Measurements from ENCODE around the gene TRIO. TPM values are rescaled to one million over a fixed set of nuclear protein-coding genes. Genes with fewer than 3 reads are reported as not detected.
"Not testable (repeated sequence)": the region's sequence is repeated elsewhere in the genome, so short reads cannot be mapped to it uniquely, and the experiment has no call there.

Gene TRIO
- total RNA-seq, 1 donor from 2014 or later = 148 TPM

DNA sequence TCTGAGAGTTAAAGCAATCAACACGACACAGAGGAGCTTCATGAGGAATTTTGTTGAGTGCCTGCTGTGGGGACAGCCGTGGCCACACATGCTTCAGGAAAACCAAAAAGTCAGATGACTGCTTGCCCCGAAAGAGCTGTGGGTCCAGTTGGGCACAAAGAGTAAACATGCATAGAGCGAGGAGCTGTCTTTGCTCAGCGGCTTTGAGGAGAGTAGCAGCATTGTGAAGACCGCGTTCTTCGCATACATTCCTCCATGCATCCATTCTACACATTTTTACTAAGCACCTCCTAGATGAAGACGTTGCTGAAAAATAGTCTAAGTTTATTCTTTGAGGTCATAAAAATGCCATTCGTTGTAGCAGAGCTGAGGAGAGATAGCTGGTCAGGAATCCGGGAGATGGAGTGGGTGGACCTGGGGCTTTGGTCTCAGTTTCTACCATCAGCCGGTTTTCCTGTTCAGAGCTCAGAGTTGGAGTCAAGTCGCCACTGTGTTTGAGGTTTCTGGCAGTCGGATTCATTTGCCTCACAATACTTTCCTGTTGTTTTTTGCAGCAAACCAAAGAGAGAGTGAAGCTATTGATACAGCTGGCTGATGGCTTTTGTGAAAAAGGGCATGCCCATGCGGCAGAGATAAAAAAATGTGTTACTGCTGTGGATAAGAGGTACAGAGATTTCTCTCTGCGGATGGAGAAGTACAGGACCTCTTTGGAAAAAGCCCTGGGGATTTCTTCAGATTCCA is 243.9 kb downstream of the TRIO start:
- Histone ChIP-seq H3K4me3 (no peak overlapping the region), H3K27me3 (ENCODE audit: low read depth) (no peaks in the 10 kb centered on the region), H3K4me1 (no peaks in the 10 kb centered on the region), H3K27ac (no peak overlapping the region), H3K9me3 (no peaks in the 10 kb centered on the region), H3K36me3 (peaks cover 96% of the 10 kb centered on the region)
- no peak for DNase-seq
- no peak for ATAC-seq
- TF ChIP-seq, protein P1, sequence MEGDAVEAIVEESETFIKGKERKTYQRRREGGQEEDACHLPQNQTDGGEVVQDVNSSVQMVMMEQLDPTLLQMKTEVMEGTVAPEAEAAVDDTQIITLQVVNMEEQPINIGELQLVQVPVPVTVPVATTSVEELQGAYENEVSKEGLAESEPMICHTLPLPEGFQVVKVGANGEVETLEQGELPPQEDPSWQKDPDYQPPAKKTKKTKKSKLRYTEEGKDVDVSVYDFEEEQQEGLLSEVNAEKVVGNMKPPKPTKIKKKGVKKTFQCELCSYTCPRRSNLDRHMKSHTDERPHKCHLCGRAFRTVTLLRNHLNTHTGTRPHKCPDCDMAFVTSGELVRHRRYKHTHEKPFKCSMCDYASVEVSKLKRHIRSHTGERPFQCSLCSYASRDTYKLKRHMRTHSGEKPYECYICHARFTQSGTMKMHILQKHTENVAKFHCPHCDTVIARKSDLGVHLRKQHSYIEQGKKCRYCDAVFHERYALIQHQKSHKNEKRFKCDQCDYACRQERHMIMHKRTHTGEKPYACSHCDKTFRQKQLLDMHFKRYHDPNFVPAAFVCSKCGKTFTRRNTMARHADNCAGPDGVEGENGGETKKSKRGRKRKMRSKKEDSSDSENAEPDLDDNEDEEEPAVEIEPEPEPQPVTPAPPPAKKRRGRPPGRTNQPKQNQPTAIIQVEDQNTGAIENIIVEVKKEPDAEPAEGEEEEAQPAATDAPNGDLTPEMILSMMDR (IDR thresholded peaks at IDR 0.05) = no peak
- intact Hi-C loops (cut with DNase I) = no loop called here

DNA sequence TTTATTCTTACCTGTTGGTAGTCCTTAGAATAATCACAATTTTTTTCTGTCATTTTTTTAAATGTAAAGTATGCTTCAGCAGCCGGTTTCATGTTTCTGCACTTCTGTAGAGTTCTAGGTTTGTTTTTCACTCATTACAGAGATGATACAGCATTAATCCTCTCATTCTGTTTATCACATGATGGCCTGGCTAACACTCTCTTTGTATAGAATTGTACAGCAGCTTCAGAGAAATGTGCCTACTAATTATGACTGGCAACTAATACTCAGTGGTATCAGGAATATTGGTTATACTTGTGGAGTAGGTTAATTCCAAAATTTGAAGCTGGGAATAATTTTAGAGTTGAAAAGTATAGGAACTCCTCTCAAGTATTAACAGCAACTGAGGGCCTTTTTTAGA is 245.6 kb downstream of the TRIO start:
- Histone ChIP-seq H3K9me3 (no peaks in the 10 kb centered on the region), H3K4me1 (no peaks in the 10 kb centered on the region), H3K36me3 (peaks cover 94% of the 10 kb centered on the region), H3K4me3 (no peak overlapping the region), H3K27ac (no peak overlapping the region), H3K27me3 (ENCODE audit: low read depth) (no peaks in the 10 kb centered on the region)
- no peak for DNase-seq
- TF ChIP-seq, protein P1 (IDR thresholded peaks at IDR 0.05) = no peak
- ATAC-seq = no peak
- intact Hi-C loops (cut with DNase I) = no loop called here

DNA sequence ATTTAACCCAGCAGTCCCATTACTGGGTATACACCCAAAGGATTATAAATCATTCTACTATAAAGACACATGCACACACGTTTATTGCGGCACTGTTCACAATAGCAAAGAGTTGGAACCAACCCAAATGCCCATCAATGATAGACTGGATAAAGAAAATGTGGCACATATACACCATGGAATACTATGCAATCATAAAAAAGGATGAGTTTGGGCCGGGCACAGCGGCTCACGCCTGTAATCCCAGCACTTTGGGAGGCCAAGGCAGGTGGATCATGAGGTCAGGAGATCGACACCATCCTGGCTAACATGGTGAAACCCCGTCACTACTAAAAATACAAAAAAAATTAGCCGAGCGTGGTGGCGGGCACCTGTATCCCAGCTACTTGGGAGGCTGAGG is 249.4 kb downstream of the TRIO start:
- H3K4me1 ChIP-seq; H3K4me3 ChIP-seq; DNase-seq; H3K9me3 ChIP-seq; intact Hi-C loops (cut with DNase I); H3K27me3 ChIP-seq (ENCODE audit: low read depth); ATAC-seq; H3K27ac ChIP-seq: not testable (repeated sequence)
- peaks cover 96% of the 10 kb centered on the region for H3K36me3 ChIP-seq

DNA sequence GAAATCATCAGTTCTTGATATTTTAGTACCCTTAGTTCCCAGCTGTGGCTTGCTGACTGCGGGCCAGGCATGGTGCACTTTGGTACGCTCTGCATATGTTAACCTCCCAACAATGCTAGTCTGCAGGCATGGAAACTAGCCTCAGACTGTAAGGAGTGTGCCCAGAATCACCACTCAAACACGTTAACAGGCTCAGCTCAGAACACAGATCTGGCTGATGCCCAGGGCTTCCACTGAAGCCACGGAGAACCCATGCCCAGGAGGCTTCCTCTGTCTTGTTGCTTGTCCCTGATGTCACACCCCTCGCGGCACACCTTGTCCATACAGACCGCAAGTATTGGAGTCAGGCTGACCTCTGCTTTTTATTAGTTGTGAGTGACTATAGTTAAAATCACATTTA is 251.2 kb downstream of the TRIO start:
- Histone ChIP-seq H3K9me3 (no peaks in the 10 kb centered on the region), H3K36me3 (peaks cover 88% of the 10 kb centered on the region), H3K27me3 (ENCODE audit: low read depth) (no peaks in the 10 kb centered on the region), H3K4me1 (peaks cover 9% of the 10 kb centered on the region), H3K27ac (no peak overlapping the region), H3K4me3 (no peak overlapping the region)
- TF ChIP-seq, protein P1 (IDR thresholded peaks at IDR 0.05) = no peak
- intact Hi-C loops (cut with DNase I) = no loop called here
- no peak for DNase-seq
- no peak for ATAC-seq

DNA sequence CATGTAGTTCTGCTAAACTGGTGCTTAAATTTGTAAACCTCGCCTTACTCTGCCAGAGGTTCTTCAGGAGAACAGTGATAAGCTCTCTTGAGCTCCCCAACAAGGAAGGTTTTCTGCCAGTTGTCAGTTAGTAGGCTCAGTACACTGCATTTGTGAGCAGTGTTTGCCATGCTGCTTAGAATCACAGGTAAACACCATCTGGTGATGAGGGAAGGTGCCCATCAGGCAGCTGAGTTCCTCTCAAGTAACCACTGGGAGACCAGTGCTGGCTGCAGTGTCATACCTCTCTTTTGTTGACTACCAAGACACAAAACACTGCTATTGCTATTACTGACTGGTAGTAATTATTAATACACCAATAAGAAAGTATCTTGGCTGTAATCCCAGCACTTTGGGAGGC is 252.3 kb downstream of the TRIO start:
- Histone ChIP-seq H3K27ac (no peak overlapping the region), H3K4me1 (peaks cover 9% of the 10 kb centered on the region), H3K4me3 (no peak overlapping the region), H3K9me3 (no peaks in the 10 kb centered on the region), H3K27me3 (ENCODE audit: low read depth) (no peaks in the 10 kb centered on the region), H3K36me3 (peaks cover 88% of the 10 kb centered on the region)
- ATAC-seq = no peak
- no peak for DNase-seq
- intact Hi-C loops (cut with DNase I) = no loop called here
- TF ChIP-seq, protein P1 (IDR thresholded peaks at IDR 0.05) = no peak

DNA sequence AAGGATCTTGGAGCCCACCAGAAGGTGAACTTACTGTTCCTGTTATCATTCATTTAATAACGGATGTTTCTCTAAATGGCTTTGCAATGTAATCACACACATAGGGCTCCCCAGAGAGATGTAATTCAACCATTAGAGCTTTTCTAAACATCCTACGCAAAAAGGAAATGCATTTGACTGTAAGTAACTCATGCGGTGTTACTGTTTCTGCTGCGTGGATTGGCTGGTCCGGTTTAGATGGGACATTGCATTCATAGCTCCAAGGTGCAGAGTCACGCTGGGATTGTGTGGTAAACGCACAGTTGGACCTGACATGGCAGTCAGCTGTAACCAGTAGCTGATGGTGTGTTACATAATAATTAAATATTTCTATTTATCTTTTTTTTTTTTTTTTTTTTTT is 252.9 kb downstream of the TRIO start:
- no peaks in the 10 kb centered on the region for H3K9me3 ChIP-seq
- H3K4me1 ChIP-seq = peaks cover 9% of the 10 kb centered on the region
- no peaks in the 10 kb centered on the region for H3K27me3 ChIP-seq (ENCODE audit: low read depth)
- peaks cover 88% of the 10 kb centered on the region for H3K36me3 ChIP-seq
- intact Hi-C loops (cut with DNase I) = no loop called here
- no peak for DNase-seq
- H3K27ac ChIP-seq = no peak overlapping the region
- TF ChIP-seq, protein P1 (IDR thresholded peaks at IDR 0.05) = no peak
- no peak for ATAC-seq
- H3K4me3 ChIP-seq = no peak overlapping the region
